Type B pancreatic cell (in vitro differentiated cells): ENCODE data around the gene CFAP65. TPM values are rescaled to one million over a fixed set of nuclear protein-coding genes. Genes with fewer than 3 reads are reported as not detected.

ENCODE experiments used
- DNase-seq: peaks from one replicate; pipeline ENCODE4 v3.0.0; 2021; ENCODE audit warnings: mixed read lengths; ENCODE audit not compliant: unreplicated experiment; ENCODE audit errors: extremely low spot score
- H3K27ac Mint-ChIP-seq: 2 replicates; pipeline ENCODE4 v1.8.0; 2021; ENCODE audit warnings: mild to moderate bottlenecking, mixed read lengths
- H3K27me3 Mint-ChIP-seq: 2 replicates; pipeline ENCODE4 v1.8.0; 2021; ENCODE audit warnings: mixed read lengths
- H3K36me3 Mint-ChIP-seq: 2 replicates; pipeline ENCODE4 v1.8.0; 2021; ENCODE audit warnings: mixed read lengths
- H3K4me1 Mint-ChIP-seq: one replicate; pipeline ENCODE4 v1.8.0; 2021; ENCODE audit warnings: mixed read lengths; ENCODE audit not compliant: unreplicated experiment
- H3K4me3 Mint-ChIP-seq: 2 replicates; pipeline ENCODE4 v1.8.0; 2021; ENCODE audit warnings: mild to moderate bottlenecking, mixed read lengths
- H3K9me3 Mint-ChIP-seq: 2 replicates; pipeline ENCODE4 v1.8.0; 2021; ENCODE audit warnings: mixed read lengths
- total RNA-seq: library from RNA; stranded (reverse); gene quantifications from 2 replicates; pipeline ENCODE4 v1.2.1, GENCODE V29; 2021; ENCODE audit warnings: low replicate concordance
- TF ChIP-seq, protein P1 (sequence below): fragments of 200-600 bp; sonication (generic); conservative IDR thresholded peaks from 2 replicates; pipeline ENCODE4 v1.5.0; 2021; ENCODE audit warnings: antibody characterized with exemption, mild to moderate bottlenecking

CFAP65 gene
- total RNA-seq, 1 donor from 2014 or later: 2.1 TPM

DNA sequence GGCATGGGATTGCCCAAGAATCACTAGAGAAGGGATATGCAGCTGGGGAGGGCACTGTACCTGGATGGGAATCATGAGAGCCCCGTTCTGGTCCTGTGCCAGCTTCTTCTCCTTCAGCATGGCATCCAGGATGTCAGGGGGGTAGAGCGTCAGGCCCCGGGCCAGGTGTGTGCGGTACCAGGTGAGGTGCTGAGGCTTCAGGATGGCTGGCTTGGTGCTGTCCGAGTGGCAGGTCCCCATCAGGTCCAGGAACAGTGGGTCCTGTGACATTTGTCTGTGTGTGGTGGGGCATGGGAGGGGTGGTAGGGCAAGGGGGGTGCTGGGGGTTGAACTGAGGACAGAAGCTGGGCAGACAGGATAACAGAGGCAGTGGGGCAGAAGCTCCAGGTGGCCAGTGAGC, 13.2 kb downstream of the CFAP65 start:
- H3K4me3 Mint-ChIP-seq: no peak overlapping the region
- no peaks in the 10 kb centered on the region for H3K9me3 Mint-ChIP-seq
- H3K27ac Mint-ChIP-seq: no peak overlapping the region
- no peak for DNase-seq
- peaks cover 46% of the 10 kb centered on the region for H3K27me3 Mint-ChIP-seq
- no peaks in the 10 kb centered on the region for H3K36me3 Mint-ChIP-seq
- no peaks in the 10 kb centered on the region for H3K4me1 Mint-ChIP-seq
- TF ChIP-seq, protein P1, sequence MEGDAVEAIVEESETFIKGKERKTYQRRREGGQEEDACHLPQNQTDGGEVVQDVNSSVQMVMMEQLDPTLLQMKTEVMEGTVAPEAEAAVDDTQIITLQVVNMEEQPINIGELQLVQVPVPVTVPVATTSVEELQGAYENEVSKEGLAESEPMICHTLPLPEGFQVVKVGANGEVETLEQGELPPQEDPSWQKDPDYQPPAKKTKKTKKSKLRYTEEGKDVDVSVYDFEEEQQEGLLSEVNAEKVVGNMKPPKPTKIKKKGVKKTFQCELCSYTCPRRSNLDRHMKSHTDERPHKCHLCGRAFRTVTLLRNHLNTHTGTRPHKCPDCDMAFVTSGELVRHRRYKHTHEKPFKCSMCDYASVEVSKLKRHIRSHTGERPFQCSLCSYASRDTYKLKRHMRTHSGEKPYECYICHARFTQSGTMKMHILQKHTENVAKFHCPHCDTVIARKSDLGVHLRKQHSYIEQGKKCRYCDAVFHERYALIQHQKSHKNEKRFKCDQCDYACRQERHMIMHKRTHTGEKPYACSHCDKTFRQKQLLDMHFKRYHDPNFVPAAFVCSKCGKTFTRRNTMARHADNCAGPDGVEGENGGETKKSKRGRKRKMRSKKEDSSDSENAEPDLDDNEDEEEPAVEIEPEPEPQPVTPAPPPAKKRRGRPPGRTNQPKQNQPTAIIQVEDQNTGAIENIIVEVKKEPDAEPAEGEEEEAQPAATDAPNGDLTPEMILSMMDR: no peak

DNA sequence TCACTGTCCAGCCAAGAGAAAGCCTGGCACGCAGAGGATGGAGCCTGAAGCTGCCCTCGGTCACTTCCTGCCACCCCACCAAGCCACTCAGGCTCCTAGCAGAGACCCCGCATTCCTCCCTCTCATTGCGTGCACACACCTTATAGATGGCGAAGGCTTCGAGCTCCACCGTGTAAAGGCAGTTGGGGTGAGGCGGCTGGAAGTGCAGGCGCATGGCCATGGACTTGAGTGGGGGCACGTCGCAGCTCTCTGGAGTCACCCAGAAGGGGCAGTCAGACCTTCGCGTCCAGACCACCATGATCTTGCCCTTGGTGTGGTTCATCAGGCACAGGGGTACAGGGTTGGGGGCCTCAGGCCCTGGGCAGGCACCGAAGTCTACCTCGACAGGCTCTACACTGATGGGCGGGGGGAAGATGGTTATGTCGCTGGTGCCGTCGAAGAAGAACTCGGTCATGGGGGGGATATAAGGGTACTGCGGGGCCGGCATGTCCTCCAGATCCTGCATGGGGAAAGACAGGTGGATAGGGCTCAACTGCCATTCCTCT, 13.7 kb downstream of the CFAP65 start:
- Mint-ChIP-seq H3K9me3 (no peaks in the 10 kb centered on the region), H3K4me1 (no peaks in the 10 kb centered on the region), H3K27ac (no peak overlapping the region), H3K36me3 (no peaks in the 10 kb centered on the region), H3K27me3 (peaks cover 45% of the 10 kb centered on the region), H3K4me3 (no peak overlapping the region)
- DNase-seq: no peak
- TF ChIP-seq, protein P1: no peak

DNA sequence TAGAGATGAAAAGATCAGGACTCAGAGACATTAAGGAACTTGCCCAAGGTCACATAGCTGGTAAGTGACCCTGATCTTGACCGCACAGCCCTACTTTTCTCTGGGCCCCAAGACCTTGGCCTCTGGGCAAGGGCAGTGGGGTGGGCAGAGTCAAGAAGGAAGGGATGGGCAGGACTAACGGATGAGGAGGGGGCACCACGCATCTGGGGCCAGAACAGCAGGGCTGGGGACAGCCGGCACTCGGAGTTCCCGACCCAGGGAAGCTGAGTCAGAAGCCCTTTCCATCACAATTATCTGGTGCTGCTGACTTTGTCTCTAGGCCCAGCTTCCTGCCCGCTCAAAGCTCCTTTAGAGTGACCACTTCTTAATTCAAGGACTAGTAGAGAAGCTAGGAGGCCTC, 14.4 kb downstream of the CFAP65 start:
- Mint-ChIP-seq H3K36me3 (no peaks in the 10 kb centered on the region), H3K4me1 (no peaks in the 10 kb centered on the region), H3K27me3 (peaks cover 41% of the 10 kb centered on the region), H3K27ac (no peak overlapping the region), H3K9me3 (no peaks in the 10 kb centered on the region), H3K4me3 (no peak overlapping the region)
- DNase-seq: no peak
- TF ChIP-seq, protein P1: no peak

DNA sequence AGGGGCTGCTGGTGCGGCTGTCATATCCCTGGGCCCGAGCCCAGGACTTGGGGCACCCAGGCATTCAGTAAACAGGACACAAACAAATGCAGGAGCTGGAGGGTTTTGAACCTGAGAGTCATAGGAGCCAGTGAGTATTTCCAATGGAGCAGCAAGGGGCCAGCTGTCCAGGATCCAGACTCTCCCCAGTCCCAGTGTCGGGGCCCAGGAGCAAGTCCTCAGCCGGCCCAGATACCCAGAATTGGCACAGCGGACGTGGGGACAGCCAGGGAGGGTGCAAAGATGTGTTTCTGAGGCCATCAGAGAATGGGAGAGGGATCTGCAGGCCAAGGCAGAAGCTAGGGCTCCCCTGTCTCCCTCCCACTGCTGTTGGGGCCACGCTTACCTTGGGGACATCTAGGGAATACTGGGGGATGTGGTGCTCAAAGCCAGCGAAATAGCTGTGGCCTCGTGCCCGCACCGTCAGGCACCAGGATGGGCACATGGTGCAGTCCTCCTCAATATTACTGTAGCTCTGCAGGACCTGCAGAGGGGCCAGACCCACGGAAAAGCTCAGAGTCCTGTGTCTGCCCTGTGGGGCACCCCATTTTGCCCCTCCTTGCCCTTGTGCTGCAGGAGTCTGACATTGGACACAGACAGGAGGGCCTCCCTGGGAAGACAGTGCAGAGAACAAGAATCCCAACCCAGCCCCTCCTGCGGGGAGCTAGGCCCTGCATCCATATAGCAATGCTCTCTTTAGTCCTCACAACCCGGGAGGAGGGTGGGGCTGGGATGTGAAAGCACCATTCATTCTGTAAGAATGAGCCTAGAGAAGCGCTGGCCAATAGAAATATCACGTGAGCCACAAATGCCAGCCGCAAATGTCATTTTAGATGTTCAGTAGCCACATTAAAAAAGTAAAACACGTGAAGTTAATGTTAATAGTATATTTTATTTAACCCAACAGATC, 15.4 kb downstream of the CFAP65 start:
- Mint-ChIP-seq H3K9me3 (no peaks in the 10 kb centered on the region), H3K4me1 (no peaks in the 10 kb centered on the region), H3K36me3 (no peaks in the 10 kb centered on the region), H3K27me3 (peaks cover 42% of the 10 kb centered on the region), H3K27ac (no peak overlapping the region), H3K4me3 (no peak overlapping the region)
- TF ChIP-seq, protein P1: no peak
- DNase-seq: no peak

DNA sequence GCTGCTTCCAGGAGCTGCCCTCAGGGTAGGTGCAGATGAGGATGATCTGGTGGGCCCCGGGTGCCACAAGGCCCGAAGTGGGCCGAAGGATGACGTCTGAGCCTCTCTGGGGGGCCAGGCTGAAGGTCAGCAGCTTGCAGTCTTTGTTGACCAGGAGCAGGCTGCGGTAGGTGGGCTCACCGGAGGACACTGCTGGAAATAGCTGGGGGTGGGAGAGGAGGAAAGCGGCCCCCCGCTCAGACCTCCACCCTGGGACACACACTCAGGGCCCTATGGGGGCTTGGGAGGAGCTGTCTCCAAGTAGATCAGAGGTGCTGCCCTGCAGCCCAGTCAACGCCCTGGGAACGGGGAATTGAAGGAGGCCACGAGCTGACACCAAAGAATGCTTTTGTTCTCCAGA, 17.3 kb downstream of the CFAP65 start:
- H3K4me3 Mint-ChIP-seq: no peak overlapping the region
- TF ChIP-seq, protein P1: no peak
- no peak overlapping the region for H3K27ac Mint-ChIP-seq
- no peaks in the 10 kb centered on the region for H3K4me1 Mint-ChIP-seq
- H3K36me3 Mint-ChIP-seq: no peaks in the 10 kb centered on the region
- H3K27me3 Mint-ChIP-seq: peaks cover 45% of the 10 kb centered on the region
- no peaks in the 10 kb centered on the region for H3K9me3 Mint-ChIP-seq
- DNase-seq: no peak
